ENCODE data around the gene TBCA. TPM values are rescaled to one million over a fixed set of nuclear protein-coding genes. Genes with fewer than 3 reads are reported as not detected.
A peak's percentile ranks its signal among the peaks of the same experiment; 100 is the strongest.

TBCA gene
- total RNA-seq, 1 experiment from 2014 or later: 302 TPM

DNA sequence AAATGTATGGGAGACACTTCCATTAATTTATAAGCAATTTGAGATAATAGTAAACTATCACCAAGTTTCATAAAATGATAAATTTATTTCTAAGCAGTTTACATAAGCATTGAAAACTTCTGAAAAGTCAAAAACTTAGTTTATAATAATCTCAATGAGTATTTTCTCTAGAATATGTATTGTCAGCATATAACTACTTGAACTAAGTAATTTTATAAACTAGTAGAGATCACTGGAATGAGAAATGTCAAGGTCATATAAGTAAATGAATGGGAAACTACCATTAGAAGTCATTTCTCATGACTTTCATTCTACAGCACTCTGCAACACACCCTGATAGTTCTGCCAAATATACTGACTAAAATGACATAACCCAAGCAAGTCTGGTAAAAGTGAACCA is 3.4 kb downstream of the TBCA start:
- no TSS peak for BruUV-seq (replicated peaks)
- DNase-seq (ENCODE audit: low read depth, low spot score) (no peak), ATAC-seq (no peak)
- H3K27me3 ChIP-seq (ENCODE audit: control insufficient read depth, insufficient read depth, low read length): no peaks in the 10 kb centered on the region
- H3K36me3 ChIP-seq (ENCODE audit: control insufficient read depth, insufficient read depth, low read length): peaks cover 26% of the 10 kb centered on the region
- H3K4me3 ChIP-seq (ENCODE audit: low read depth in 2 of 2, low read length in 2 of 2): no peak overlapping the region
- intact Hi-C loops (cut with micrococcal nuclease; ENCODE audit: unreplicated experiment) (no loop called here), in situ Hi-C loops (cut with HindIII; ENCODE audit: low pct_unique_long_range_greater_than_20kb, low sequenced_read_pairs) (no loop called here)
- TF ChIP-seq POLR2AphosphoS5 (IDR thresholded peaks at IDR 0.05; ENCODE audit: low read depth, low read length) (no peak), TCF7L2 (IDR thresholded peaks at IDR 0.05; ENCODE audit: low read depth, low read length) (no peak)
- POLR2A ChIA-PET: no interaction called here
- peaks cover 27% of the 10 kb centered on the region for H3K4me1 ChIP-seq (ENCODE audit: control insufficient read depth, insufficient read depth, low read length)
- no peak overlapping the region for H3K27ac ChIP-seq (ENCODE audit: low read length)
- CTCF ChIA-PET: no interaction called here
- H3K9me3 ChIP-seq (ENCODE audit: control insufficient read depth, insufficient read depth, low read depth, low read length): no peaks in the 10 kb centered on the region

DNA sequence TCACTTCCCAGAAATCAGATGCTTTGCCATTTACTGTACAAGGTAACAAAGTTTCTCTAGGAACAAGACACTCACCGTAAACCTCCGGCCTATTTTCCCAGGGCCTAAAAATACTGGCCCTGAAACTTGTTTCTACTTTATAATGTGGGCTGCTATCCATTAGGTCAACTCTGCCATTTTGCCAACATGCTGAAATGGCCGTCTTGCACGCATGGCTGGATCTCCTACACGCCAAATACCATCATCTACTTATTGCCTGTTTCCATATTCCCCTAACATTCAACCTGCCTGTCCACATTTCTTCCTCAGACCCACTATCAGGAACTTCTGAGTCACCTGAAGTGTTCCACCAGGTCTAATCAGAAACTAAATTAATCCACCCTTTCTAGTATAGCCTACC is 4.7 kb downstream of the TBCA start:
- Histone ChIP-seq H3K36me3 (ENCODE audit: control insufficient read depth, insufficient read depth, low read length) (peaks cover 26% of the 10 kb centered on the region), H3K27ac (ENCODE audit: low read length) (no peak overlapping the region), H3K9me3 (ENCODE audit: control insufficient read depth, insufficient read depth, low read depth, low read length) (no peaks in the 10 kb centered on the region), H3K27me3 (ENCODE audit: control insufficient read depth, insufficient read depth, low read length) (no peaks in the 10 kb centered on the region), H3K4me3 (ENCODE audit: low read depth in 2 of 2, low read length in 2 of 2) (no peak overlapping the region), H3K4me1 (ENCODE audit: control insufficient read depth, insufficient read depth, low read length) (peaks cover 23% of the 10 kb centered on the region)
- intact Hi-C loops (cut with micrococcal nuclease; ENCODE audit: unreplicated experiment): no loop called here
- in situ Hi-C loops (cut with HindIII; ENCODE audit: low pct_unique_long_range_greater_than_20kb, low sequenced_read_pairs): no loop called here
- CTCF ChIA-PET: no interaction called here
- no peak for DNase-seq (ENCODE audit: low read depth, low spot score)
- POLR2A ChIA-PET: no interaction called here
- TF ChIP-seq, protein P1, sequence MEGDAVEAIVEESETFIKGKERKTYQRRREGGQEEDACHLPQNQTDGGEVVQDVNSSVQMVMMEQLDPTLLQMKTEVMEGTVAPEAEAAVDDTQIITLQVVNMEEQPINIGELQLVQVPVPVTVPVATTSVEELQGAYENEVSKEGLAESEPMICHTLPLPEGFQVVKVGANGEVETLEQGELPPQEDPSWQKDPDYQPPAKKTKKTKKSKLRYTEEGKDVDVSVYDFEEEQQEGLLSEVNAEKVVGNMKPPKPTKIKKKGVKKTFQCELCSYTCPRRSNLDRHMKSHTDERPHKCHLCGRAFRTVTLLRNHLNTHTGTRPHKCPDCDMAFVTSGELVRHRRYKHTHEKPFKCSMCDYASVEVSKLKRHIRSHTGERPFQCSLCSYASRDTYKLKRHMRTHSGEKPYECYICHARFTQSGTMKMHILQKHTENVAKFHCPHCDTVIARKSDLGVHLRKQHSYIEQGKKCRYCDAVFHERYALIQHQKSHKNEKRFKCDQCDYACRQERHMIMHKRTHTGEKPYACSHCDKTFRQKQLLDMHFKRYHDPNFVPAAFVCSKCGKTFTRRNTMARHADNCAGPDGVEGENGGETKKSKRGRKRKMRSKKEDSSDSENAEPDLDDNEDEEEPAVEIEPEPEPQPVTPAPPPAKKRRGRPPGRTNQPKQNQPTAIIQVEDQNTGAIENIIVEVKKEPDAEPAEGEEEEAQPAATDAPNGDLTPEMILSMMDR (IDR thresholded peaks at IDR 0.05): no peak
- TF ChIP-seq, protein P2, sequence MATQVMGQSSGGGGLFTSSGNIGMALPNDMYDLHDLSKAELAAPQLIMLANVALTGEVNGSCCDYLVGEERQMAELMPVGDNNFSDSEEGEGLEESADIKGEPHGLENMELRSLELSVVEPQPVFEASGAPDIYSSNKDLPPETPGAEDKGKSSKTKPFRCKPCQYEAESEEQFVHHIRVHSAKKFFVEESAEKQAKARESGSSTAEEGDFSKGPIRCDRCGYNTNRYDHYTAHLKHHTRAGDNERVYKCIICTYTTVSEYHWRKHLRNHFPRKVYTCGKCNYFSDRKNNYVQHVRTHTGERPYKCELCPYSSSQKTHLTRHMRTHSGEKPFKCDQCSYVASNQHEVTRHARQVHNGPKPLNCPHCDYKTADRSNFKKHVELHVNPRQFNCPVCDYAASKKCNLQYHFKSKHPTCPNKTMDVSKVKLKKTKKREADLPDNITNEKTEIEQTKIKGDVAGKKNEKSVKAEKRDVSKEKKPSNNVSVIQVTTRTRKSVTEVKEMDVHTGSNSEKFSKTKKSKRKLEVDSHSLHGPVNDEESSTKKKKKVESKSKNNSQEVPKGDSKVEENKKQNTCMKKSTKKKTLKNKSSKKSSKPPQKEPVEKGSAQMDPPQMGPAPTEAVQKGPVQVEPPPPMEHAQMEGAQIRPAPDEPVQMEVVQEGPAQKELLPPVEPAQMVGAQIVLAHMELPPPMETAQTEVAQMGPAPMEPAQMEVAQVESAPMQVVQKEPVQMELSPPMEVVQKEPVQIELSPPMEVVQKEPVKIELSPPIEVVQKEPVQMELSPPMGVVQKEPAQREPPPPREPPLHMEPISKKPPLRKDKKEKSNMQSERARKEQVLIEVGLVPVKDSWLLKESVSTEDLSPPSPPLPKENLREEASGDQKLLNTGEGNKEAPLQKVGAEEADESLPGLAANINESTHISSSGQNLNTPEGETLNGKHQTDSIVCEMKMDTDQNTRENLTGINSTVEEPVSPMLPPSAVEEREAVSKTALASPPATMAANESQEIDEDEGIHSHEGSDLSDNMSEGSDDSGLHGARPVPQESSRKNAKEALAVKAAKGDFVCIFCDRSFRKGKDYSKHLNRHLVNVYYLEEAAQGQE (IDR thresholded peaks at IDR 0.05; ENCODE audit: insufficient read depth in 1 of 2, low read depth in 2 of 2, low read length in 1 of 2): no peak
- no peak for TF ChIP-seq POLR2AphosphoS5 (IDR thresholded peaks at IDR 0.05; ENCODE audit: low read depth, low read length)
- TF ChIP-seq SIN3A (IDR thresholded peaks at IDR 0.05; ENCODE audit: borderline replicate concordance, insufficient read depth, low read depth, low read length): no peak
- no TSS peak for BruUV-seq (replicated peaks)
- no peak for ATAC-seq

DNA sequence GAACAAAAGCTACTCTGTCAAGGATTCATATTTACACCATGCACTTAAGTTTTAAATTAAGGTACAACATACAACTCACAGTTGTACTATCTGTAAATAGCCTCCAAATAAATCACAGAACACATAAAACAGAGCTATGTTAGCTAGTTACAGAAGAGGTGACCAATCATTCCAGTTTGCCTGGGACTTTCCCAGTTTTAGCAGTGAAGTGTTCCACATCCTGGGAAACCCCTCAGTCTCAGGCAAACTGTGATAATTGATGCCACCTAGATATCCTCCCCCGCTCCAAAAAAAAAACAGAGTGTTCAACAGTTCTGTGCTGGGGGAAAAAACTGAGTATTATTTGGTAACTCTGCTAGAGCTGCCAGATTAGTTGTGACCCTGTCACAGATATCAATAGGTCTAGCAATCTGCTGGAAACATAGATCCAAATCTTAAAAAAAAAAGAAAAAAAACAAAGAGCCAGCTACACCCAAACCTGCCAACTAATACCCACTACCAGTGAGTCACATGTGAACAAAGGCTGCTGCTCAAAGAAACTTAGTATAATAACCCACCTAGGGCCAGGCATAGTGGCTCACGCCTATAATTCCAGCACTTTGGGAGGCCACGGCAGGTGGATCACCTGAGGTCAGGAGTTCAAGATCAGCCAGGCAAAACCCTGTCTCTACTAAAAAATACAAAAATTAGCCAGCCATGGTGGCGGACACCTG is 5.7 kb downstream of the TBCA start:
- ATAC-seq: peak; percentile 69
- POLR2A ChIA-PET: interaction anchor here (0.6 kb wide), 1 partner anchor 1486 kb away, joined by 3 read pairs; no protein-coding TSS in a partner anchor
- CTCF ChIA-PET: interaction anchor here (0.6 kb wide), 1 partner anchor 169 kb away, joined by 10 read pairs; no protein-coding TSS in a partner anchor
- intact Hi-C loops (cut with micrococcal nuclease; ENCODE audit: unreplicated experiment): no loop called here
- Histone ChIP-seq H3K4me1 (ENCODE audit: control insufficient read depth, insufficient read depth, low read length) (peaks cover 23% of the 10 kb centered on the region), H3K27me3 (ENCODE audit: control insufficient read depth, insufficient read depth, low read length) (no peaks in the 10 kb centered on the region), H3K4me3 (ENCODE audit: low read depth in 2 of 2, low read length in 2 of 2) (no peak overlapping the region), H3K9me3 (ENCODE audit: control insufficient read depth, insufficient read depth, low read depth, low read length) (no peaks in the 10 kb centered on the region), H3K27ac (ENCODE audit: low read length) (no peak overlapping the region), H3K36me3 (ENCODE audit: control insufficient read depth, insufficient read depth, low read length) (peaks cover 26% of the 10 kb centered on the region)
- in situ Hi-C loops (cut with HindIII; ENCODE audit: low pct_unique_long_range_greater_than_20kb, low sequenced_read_pairs): no loop called here
- DNase-seq (ENCODE audit: low read depth, low spot score): no peak
- no TSS peak for BruUV-seq (replicated peaks)
- TF ChIP-seq POLR2AphosphoS5 (IDR thresholded peaks at IDR 0.05; ENCODE audit: low read depth, low read length) (no peak), SIN3A (IDR thresholded peaks at IDR 0.05; ENCODE audit: borderline replicate concordance, insufficient read depth, low read depth, low read length) (no peak), TCF7L2 (IDR thresholded peaks at IDR 0.05; ENCODE audit: low read depth, low read length) (no peak)
- TF ChIP-seq, protein P2 (IDR thresholded peaks at IDR 0.05; ENCODE audit: insufficient read depth in 1 of 2, low read depth in 2 of 2, low read length in 1 of 2): no peak
- TF ChIP-seq, protein P1 (IDR thresholded peaks at IDR 0.05): no peak

All from Panc1 (cell line).